Renal cortex interstitium (tissue), 11 donors: ENCODE measurements around the gene WNT7A. TPM values are rescaled to one million over a fixed set of nuclear protein-coding genes. Genes with fewer than 3 reads are reported as not detected.

Experiments
- DNase-seq, 11 donors: peaks; one replicate each; pipeline ENCODE4 v3.0.0-alpha.2; 2013; ENCODE audit warnings: low read depth in 9 of 11, low spot score in 4 of 11; ENCODE audit errors: extremely low read depth in 1 of 11
- polyA plus RNA-seq, 3 donors: library from polyadenylated mRNA; unstranded; fragments of 120-200 nt; gene quantifications; one replicate each; pipeline ENCODE4 v1.2.1, GENCODE V29; 2013; ENCODE audit not compliant: insufficient read length in 3 of 3

WNT7A gene
- polyA plus RNA-seq, 3 donors: 0.06 to 0.07 TPM; not detected in 1

DNA sequence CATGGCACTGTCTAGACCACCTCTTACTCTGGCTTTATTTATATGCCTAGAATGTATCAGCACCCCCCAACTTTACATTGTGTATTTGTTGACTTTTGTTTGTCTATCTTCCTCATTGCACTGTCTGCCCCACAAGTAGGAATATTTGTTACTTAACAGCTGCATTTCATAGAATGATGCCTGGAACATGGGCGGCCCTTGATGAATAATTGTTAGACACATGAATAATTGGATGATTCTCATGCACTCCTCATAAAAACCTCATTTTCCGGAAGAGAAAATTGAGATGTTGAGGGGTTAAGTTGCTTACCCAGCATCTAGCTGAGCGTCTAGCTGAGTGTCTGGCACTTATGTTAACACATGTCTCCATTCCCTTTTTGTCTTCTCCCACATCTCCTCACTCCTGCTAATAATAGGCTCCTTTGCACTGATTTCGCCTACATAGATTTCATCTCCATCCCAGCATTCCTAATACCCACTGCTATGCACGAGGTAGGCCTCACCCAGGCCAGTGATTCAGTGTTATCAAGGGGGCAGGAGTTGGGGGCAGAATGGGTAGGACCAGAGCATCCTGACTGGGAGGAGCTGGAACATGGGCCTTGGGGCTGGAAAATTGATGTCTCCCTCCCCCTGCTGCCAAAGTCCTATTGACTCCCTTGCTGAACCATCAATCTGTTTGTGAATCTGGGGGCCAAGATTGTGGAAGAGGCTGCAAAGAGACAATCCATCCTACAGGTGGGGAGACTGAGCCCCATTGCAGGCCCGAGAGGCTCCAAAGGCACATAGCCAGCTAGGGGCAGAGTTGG, 7.8 kb upstream of the WNT7A start:
- DNase-seq: no peak

DNA sequence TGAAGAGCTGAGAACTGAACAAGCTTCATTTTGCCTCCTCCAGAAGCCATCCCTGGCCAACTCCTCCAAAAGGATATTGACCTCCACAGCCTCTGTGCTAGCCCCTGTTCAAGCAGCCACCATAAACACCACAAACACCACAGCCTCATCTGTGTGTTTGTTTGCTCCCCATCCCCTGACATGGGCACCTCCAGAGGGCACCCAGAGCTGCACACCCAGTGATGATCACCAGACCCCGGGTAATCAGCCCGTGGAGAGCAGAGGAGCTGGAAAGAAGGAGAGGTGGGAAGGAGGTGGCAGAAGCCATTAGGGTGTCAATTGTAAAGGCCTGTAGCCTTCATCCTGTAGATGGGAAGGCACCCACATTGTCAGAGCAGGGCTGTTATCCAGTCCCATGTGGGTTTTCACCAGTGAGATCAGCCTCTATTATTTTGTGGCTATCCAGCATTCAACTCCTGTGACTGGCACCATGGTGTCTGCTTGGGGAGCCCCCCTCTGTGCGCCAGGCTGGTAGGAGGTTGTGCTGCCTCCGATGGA, 6.8 kb upstream of the WNT7A start:
- no peak for DNase-seq

DNA sequence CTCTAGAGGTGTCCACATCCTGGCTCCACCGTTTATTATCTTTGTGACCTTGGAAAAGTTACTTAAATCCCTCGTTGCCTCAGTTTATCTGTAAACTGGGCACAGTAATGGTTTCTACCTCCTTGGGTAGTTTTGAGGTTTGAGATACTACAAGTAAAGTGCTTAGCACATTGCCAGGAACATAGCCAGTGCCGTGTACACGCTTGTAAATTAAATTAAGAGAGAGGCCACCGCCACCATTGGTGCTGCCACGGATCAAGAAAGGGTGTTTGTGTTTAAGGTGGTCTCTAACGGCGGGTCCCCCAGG, 5.8 kb upstream of the WNT7A start:
- DNase-seq: no peak

DNA sequence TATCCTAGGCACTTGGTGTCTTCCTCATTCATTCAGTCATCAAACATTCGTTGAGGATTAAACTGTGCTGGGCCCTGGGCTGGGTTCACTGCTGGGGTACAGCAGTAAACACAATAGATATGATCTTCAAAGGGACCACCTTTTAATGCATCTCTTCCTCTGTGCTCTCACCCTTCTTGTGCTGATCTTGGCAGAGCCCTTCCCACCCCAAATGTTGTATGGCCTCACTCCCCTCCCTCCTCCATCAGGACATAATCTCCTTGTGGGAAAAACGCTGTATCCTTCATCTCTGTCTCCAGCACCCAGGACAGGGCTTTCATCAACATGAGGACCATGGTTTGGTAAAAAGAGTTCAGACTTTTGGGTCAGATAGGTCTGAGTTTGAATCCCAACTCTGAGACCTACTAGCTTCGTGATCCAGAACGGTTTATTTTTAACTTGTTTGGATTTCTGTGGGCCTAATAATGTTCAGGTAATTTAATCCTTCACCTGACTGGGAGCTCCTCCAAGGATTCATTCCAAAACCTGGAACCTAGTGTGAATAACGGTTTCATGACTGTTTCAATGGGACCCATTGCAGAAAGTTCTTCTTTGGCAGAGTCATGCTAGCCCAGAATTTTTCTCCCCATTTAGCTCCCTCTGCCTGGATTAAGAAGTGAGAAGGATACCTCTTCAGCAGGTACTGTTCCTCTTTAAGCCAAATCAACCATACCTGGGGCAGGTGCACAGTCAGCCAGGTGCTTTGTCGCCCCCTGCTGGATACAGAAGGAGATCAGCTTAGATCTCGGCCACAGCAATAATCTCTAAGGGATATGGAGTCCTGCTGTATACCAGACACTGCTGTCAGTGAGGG, 5.2 kb upstream of the WNT7A start:
- peak in 1 of 11 donors; percentile 54 for DNase-seq

DNA sequence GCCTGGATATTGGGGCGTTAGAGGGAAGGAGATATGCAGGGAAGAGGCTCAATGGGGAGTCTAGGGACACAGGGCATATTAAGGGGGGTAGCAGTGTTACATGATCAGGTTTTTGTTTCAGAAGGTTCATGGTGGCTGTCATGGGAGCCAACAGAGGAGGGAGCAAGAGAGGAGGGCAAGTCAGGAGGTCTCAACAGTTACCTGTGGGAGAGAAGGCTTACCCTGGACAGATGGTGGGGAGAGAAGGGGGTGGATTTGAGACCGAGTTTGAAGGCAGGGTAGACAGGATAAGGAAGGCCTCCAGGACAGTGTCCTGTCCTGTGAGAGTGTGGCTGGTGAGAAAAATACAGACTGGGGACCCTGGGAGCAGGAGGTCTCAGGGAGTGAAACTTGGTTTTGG, 3.8 kb upstream of the WNT7A start:
- no peak for DNase-seq

- no peak for DNase-seq
Observed at GRCh38 chr3:13882876-13883275, 3.0 kb upstream of the WNT7A start.

- DNase-seq: no peak
Observed at GRCh38 chr3:13881536-13882410, 1.9 kb upstream of the WNT7A start.

DNA sequence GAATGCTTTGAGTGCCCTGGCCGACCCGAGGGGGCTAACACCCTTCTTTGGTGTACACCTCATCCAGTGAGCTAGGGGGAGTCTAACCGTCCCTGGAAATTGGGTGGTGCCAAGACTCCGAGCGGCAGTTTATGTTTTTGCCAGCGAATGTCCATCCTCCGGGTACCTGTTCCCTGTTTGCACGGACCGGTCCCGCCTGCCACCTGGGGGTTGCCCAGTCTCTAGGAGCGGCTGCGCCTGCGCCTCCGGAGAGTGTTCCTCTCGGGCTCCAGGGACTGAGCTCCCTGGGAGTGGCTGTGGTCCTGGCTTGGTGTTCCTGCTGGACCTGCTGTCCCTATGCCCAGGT, 913 bp upstream of the WNT7A start:
- DNase-seq: no peak

DNA sequence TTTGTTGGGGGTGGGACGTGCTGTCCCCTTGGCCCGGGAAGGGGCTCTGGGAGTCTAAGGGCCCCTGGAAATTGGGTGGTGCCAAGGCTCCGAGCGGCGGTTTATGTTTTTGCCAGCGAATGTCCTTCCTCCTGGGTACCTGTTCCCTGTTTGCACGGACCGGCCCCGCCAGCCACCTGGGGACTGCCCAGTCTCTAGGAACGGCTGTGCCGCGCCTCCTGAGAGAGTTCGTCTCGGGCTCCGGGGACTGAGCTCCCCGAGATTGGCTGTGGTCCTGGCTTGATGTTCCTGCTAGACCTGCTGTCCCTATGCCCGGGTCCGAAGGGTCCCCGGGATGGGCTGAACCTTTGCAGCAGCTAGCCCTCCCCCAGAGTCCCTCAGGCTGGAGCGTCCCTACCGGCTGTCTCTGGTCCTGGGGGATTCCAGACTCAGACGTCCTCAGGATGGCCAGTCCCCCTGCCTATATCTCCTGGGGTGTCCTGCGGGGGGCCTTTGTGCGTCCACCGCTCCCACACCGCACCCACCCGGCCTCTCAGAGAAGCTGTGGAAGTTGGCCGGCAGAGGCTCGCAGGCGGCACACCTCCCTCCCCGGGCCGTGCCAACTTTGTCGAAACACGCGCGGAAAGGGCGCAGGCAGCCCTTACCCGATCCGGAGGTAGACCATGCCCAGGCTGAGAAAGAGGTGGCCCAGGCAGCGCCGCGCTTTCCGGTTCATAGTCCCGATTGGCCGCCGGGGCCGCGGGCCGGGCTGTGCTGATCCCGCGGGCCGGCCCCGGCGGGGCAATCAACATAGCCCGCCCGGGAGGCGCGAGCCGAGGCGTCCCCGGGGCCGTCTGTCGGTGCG, 547 bp downstream of the WNT7A start:
- DNase-seq: no peak

DNA sequence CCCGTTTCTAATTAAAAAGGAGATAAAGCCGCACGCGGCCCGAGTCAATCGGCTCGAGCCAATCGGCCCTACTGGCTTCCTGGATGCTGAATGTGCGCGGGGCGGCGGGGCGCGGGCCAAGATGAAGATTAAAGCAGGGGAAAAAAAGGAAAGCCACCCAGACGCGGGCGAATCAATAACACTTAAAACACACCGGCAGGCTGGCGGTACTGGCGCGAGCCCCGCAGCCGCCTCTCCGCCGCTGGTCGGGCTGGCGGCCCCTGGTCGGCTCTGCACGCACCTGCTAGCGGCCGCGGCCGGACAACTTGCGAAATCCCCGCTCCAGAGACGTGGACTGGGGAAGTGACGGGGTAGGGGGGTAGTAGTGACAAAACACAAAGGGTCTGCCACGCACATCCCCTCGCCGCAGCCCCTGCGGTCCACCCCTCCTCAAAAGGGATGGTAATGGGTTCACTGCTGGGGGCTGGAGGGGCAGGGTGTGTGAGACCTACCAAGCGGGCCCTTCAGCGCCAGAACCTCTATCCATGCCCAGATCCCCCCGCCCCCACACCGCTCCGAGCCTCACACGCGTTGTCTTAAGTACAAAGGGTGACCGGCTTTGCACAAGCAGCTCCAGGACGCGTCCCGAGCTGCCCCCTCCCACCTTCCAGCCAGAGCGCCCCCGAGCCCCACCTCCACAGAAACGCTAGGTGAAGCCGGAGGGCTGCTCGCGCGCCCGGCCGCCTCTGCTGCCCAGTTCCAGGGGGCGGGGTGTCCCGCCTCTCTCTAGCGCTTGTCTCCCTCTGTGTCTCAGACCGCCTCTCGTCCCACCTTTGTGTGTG, 1.4 kb downstream of the WNT7A start:
- no peak for DNase-seq

DNA sequence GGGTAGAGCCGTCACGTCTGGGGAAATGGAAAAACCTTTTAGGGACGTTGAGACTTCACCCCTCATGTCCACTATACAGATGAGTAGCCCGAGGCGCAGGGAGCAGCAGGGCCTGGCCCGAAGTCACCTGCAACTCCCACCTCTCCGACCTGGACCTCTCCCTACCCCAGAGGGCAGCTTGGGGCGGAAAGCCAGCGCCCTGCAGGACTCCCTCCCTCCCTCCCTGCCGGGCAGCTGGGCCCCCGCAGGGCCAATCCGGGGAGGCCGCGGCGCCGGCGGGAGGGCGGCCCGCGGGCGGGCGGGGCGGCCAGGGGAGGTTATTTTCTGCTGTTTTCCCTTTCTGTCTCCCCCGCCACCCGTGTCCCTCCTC, 2.0 kb downstream of the WNT7A start:
- no peak for DNase-seq

- DNase-seq: no peak
Observed at GRCh38 chr3:13876451-13877100, 3.3 kb downstream of the WNT7A start.

- DNase-seq: no peak
Observed at GRCh38 chr3:13874891-13875290, 5.0 kb downstream of the WNT7A start.

DNA sequence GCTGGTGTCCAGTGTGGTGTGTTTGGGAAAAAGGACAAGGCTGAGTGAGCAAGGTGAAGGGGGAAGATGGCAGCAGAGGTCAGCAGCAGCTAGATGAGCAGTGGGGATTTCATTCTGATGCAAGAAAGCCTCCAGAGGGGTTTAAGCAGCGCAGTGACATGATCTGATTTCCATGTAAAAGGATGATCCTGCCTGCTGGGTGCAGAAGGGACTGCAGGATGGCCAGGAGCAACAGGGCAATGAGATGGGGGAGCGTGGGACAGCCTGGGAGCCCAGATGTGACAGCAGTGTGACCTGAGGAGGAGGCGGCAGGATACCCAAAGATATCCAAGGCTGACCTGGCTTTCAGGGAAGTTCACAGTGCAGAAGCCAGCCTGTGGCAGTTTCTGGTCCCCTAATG, 6.1 kb downstream of the WNT7A start:
- DNase-seq: no peak

- DNase-seq: no peak
Observed at GRCh38 chr3:13872451-13872850, 7.4 kb downstream of the WNT7A start.

- no peak for DNase-seq
Observed at GRCh38 chr3:13871791-13872190, 8.1 kb downstream of the WNT7A start.

GRCh38 chr3:13870902-13871301, 9.0 kb downstream of the WNT7A start:
- DNase-seq: no peak
